A549 (cell line): ENCODE measurements around the gene LCN12. TPM values are rescaled to one million over a fixed set of nuclear protein-coding genes. Genes with fewer than 3 reads are reported as not detected.

ENCODE experiments used
- ATAC-seq, 2 experiments: fragments of 200-7000 bp in 1 of 2; fragments of >200 bp in 1 of 2; cut with Nextera tagmentation in 1 of 2; cut with Tn5 transposase in 1 of 2; 3 replicates each; pipeline versions ENCODE4 v1.8.0 to v1.9.1; 2018 to 2020; ENCODE audit warnings: mild to moderate bottlenecking in 1 of 2, moderate library complexity in 1 of 2
- CTCF ChIA-PET: fragments of 300-600 bp; sonication (Branson Sonifier 250); formaldehyde crosslinking; extraction: SDS; loops from one replicate; lab custom pipeline; 2021; ENCODE audit warnings: antibody characterized with exemption, inconsistent platforms; lab: Yijun Ruan, JAX
- POLR2A ChIA-PET: fragments of 350-600 bp; formaldehyde crosslinking; extraction: SDS; loops from one replicate; lab custom pipeline; 2021; ENCODE audit warnings: antibody characterized with exemption, inconsistent platforms; lab: Yijun Ruan, JAX
- DNase-seq, 2 experiments: peaks; one replicate each; pipeline versions ENCODE4 v3.0.0 to v3.0.0-alpha.2; 2011 to 2016; ENCODE audit warnings: low read depth in 1 of 2, low spot score in 1 of 2
- FAIRE-seq: peaks from 2 replicates; lab custom pipeline; 2011; peaks lifted over from hg19 to GRCh38; lab: Jason Lieb, UNC
- H3K27ac ChIP-seq, 2 experiments: fragments of >200 bp; sonication (Bioruptor Twin); formaldehyde crosslinking; 3 replicates each; pipeline ENCODE4 v1.5.1; 2016 to 2017
- H3K4me1 ChIP-seq: fragments of >200 bp; sonication (Bioruptor Twin); formaldehyde crosslinking; 3 replicates; pipeline ENCODE4 v1.6.1; 2016
- H3K4me2 ChIP-seq: fragments of >200 bp; sonication (Bioruptor Twin); formaldehyde crosslinking; 3 replicates; pipeline ENCODE4 v1.6.1; 2016
- H3K4me3 ChIP-seq: fragments of >200 bp; sonication (Bioruptor Twin); formaldehyde crosslinking; 3 replicates; pipeline ENCODE4 v1.5.1; 2016
- H3K9me3 ChIP-seq: fragments of >200 bp; sonication (Bioruptor Twin); formaldehyde crosslinking; 3 replicates; pipeline ENCODE4 v1.6.1; 2016
- CTCF ChIP-seq: fragments of >200 bp; sonication (Bioruptor Twin); formaldehyde crosslinking; IDR thresholded peaks from 3 replicates; pipeline ENCODE4 v1.5.1; 2016
- E2F6 ChIP-seq: IDR thresholded peaks from 2 replicates; pipeline ENCODE4 v1.6.1; 2012; ENCODE audit warnings: low read depth, borderline replicate concordance
- EHMT2 ChIP-seq: fragments of 200-600 bp; sonication (generic); IDR thresholded peaks from 2 replicates; pipeline ENCODE4 v1.6.1; 2016; ENCODE audit warnings: antibody characterized with exemption, low read depth, mild to moderate bottlenecking, moderate library complexity
- ELK1 ChIP-seq: fragments of 150-350 bp; IDR thresholded peaks from 2 replicates; pipeline ENCODE4 v1.6.1; 2014; ENCODE audit warnings: low read depth, mild to moderate bottlenecking, low read length
- KDM1A ChIP-seq: fragments of 200-600 bp; sonication (generic); IDR thresholded peaks from 2 replicates; pipeline ENCODE4 v1.6.1; 2016; ENCODE audit warnings: low read depth, mild to moderate bottlenecking
- KDM5A ChIP-seq: fragments of 200-600 bp; sonication (generic); IDR thresholded peaks from 2 replicates; pipeline ENCODE4 v1.6.1; 2016; ENCODE audit warnings: antibody characterized with exemption, mild to moderate bottlenecking
- MAX ChIP-seq: IDR thresholded peaks from 2 replicates; pipeline ENCODE4 v1.6.1; 2012
- PHF8 ChIP-seq: fragments of 200-600 bp; sonication (generic); IDR thresholded peaks from 2 replicates; pipeline ENCODE4 v1.6.1; 2016; ENCODE audit warnings: low read depth, mild to moderate bottlenecking, antibody characterized with exemption, moderate library complexity, borderline replicate concordance
- RARB ChIP-seq: fragments of 250-450 bp; sonication (Bioruptor Pico); IDR thresholded peaks from 2 replicates; pipeline ENCODE4 v1.8.0; 2021; ENCODE audit warnings: mild to moderate bottlenecking, moderate library complexity
- RCOR1 ChIP-seq: fragments of 150-350 bp; IDR thresholded peaks from 2 replicates; pipeline ENCODE4 v1.6.1; 2014; ENCODE audit warnings: antibody characterized with exemption, low read length, low read depth
- RFX5 ChIP-seq: fragments of 450-650 bp; IDR thresholded peaks from 2 replicates; pipeline ENCODE4 v1.7.1; 2014; ENCODE audit warnings: antibody characterized with exemption, mild to moderate bottlenecking, moderate library complexity
- RNF2 ChIP-seq: fragments of 200-600 bp; sonication (generic); IDR thresholded peaks from 2 replicates; pipeline ENCODE4 v1.6.1; 2016; ENCODE audit warnings: low read depth, mild to moderate bottlenecking, antibody characterized with exemption, moderate library complexity, borderline replicate concordance
- SMC3 ChIP-seq: fragments of >200 bp; sonication (Bioruptor Twin); formaldehyde crosslinking; IDR thresholded peaks from 3 replicates; pipeline ENCODE4 v1.6.1; 2018; ENCODE audit warnings: inconsistent platforms
- SREBF2 ChIP-seq: fragments of 450-650 bp; IDR thresholded peaks from 2 replicates; pipeline ENCODE4 v1.6.1; 2014; ENCODE audit warnings: mild to moderate bottlenecking, moderate library complexity
- TP53 ChIP-seq: fragments of 250-450 bp; sonication (Bioruptor Pico); IDR thresholded peaks from 2 replicates; pipeline ENCODE4 v1.5.0; 2021; ENCODE audit warnings: mild to moderate bottlenecking, moderate library complexity
- USF2 ChIP-seq: fragments of 450-650 bp; IDR thresholded peaks from 2 replicates; pipeline ENCODE4 v1.6.1; 2014; ENCODE audit warnings: antibody characterized with exemption
- ZC3H11A ChIP-seq: fragments of 450-650 bp; IDR thresholded peaks from 2 replicates; pipeline ENCODE4 v1.6.1; 2014; ENCODE audit warnings: antibody characterized with exemption, mild to moderate bottlenecking
- WGBS: methylation state at CpG from one replicate; pipeline ENCODE4 v1.1.6; 2017; ENCODE audit errors: missing lambda C conversion rate; 5-methylcytosine and 5-hydroxymethylcytosine counted together
- polyA plus RNA-seq, 4 experiments: library from polyadenylated mRNA; depleted of rRNA in 3 of 4; stranded (reverse); fragments of >200 nt; fragmentation: RNase III in 1 of 4; extraction: RNeasy Plus Mini Kit Qiagen cat#74134 plus additional on column Dnase treatment in 1 of 4; gene quantifications; 2 replicates in 3 of 4; 3 replicates in 1 of 4; pipeline ENCODE4 v1.2.3, GENCODE V29; 2011 to 2017

LCN12 gene
- polyA plus RNA-seq, 2 of the 4 experiments (the other 2 are of a cell fraction): 0.74 to 3.0 TPM

DNA sequence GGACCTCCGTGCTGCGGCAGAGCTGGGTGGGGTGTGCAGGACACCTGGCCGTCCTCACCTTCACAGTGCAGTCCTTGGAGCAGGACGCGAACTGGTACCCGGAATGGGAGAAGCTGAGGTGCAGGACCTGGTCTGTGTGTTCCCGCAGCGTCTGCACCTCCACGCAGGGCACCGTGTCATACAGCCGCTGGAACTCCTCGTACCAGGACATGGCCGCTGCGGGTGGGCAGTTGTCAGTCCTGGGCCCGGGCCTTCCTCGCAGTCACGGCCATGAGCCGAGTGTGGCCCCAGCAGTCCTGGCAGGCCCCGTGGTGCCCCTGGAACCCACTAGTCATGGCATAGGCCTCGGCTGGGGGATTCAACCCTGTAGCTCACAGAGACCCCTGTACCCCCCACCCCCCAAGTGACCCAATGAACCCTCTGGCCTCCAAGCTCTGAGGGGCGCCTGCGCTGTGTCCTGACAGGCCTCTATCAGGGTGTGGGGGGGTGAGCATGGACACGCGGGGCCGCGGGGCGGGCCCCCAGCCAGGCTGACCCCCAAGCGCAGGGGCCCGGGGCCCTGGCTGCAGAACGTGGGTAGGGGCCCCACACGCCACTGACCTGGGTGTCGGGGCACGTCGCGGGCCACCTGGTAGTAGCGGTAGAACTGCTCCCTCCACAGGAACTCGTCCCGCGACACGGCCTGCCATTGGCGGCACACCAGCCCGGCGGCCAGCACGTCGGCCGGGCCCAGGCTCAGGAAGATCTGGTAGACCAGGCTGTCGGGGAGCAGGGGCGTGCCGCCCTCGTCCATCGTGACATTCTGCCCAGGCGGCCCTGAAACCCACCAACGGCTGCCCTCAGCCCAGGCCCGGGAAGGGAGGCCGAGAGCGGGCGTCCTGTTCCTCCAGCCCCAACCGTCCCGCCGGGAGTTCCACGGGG lies 8.5 kb upstream of the LCN12 start (continued):
- TF ChIP-seq E2F6 (0 out of 2 replicates have a peak, but pooled peaks have one; percentile 30), KDM5A (no peak), USF2 (no peak), CTCF (no peak), MAX (peak; percentile 61; the same call in 1 of the 2 replicates), KDM1A (no peak)

GRCh38 chr9:136944212-136944518 lies 7.9 kb upstream of the LCN12 start:
- peak overlapping the region; percentile 98 to 99 for H3K27ac ChIP-seq
- CTCF ChIA-PET: interaction anchor here (0.7 to 11.3 kb wide), 19 partner anchors 9 to 124 kb away, joined by 3 to 282 read pairs (median 5); partner anchors contain the start of genes ABCA2, AJM1, FUT7 and PTGDS
- WGBS: no CpG with 5 or more reads among the region's 45 CpGs

More at GRCh38 chr9:136944212-136944518, 7.9 kb upstream of the LCN12 start:
- Histone ChIP-seq H3K4me3 (peak overlapping the region; percentile 78), H3K4me2 (peak overlapping the region; percentile 96), H3K9me3 (no peaks in the 10 kb centered on the region), H3K4me1 (peaks cover 35% of the 10 kb centered on the region)
- FAIRE-seq (no peak), ATAC-seq (peak; percentile 19 to 41), DNase-seq (peak in 1 of 2 experiments; percentile 39)
- TF ChIP-seq PHF8: no peak
- no peak for TF ChIP-seq ZC3H11A
- no peak for TF ChIP-seq RARB
- TF ChIP-seq EHMT2: no peak
- TF ChIP-seq SMC3: no peak
- no peak for TF ChIP-seq RFX5
- no peak for TF ChIP-seq ELK1
- no peak for TF ChIP-seq RNF2
- TF ChIP-seq RCOR1: no peak
- no peak for TF ChIP-seq USF2
- TF ChIP-seq KDM5A: no peak
- no peak for TF ChIP-seq TP53 (CRISPR knock-in tag)
- no peak for TF ChIP-seq SREBF2
- TF ChIP-seq MAX: no peak
- POLR2A ChIA-PET: interaction anchor here (1.7 kb wide), 1 partner anchor 42 kb away, joined by 10 read pairs; no protein-coding TSS in a partner anchor
